OCI-LY3 (cell line): ENCODE measurements around the gene ARHGEF4.
"Not testable (repeated sequence)": the region's sequence is repeated elsewhere in the genome, so short reads cannot be mapped to it uniquely, and the experiment has no call there.

Source experiments
- H2AFZ ChIP-seq: fragments of 200-600, 300-600 bp; shearing (Covaris generic); 2 replicates; pipeline ENCODE4 v1.6.0; 2014; ENCODE audit warnings: antibody characterized with exemption, low read depth, low read length
- H3K27ac ChIP-seq: fragments of 200-600, 300-600 bp; sonication (generic); 2 replicates; pipeline ENCODE4 v1.5.1; 2014; ENCODE audit warnings: mild to moderate bottlenecking, low read length, moderate library complexity, mixed read lengths
- H3K27me3 ChIP-seq: fragments of 200-600, 300-600 bp; sonication (generic); 2 replicates; pipeline ENCODE4 v1.6.1; 2014; ENCODE audit warnings: low read depth, low read length, mixed read lengths
- H3K36me3 ChIP-seq: fragments of 200-600, 300-600 bp; sonication (generic); replicated peaks from 2 replicates; pipeline ENCODE3; 2014; ENCODE audit warnings: low read depth, low read length, mixed read lengths
- H3K4me1 ChIP-seq: fragments of 300-600, 200-600 bp; sonication (generic); 2 replicates; pipeline ENCODE4 v1.6.1; 2014; ENCODE audit warnings: low read length, mixed read lengths
- H3K4me2 ChIP-seq: fragments of 200-600, 300-600 bp; sonication (generic); 2 replicates; pipeline ENCODE4 v1.6.1; 2014; ENCODE audit warnings: low read length, mixed read lengths
- H3K4me3 ChIP-seq: fragments of 300-600, 200-600 bp; sonication (generic); 2 replicates; pipeline ENCODE4 v1.5.1; 2014; ENCODE audit warnings: antibody characterized with exemption, mild to moderate bottlenecking, low read length, moderate library complexity
- H3K79me2 ChIP-seq: fragments of 300-600, 200-600 bp; shearing (Covaris generic); 2 replicates; pipeline ENCODE4 v1.6.1; 2014; ENCODE audit warnings: mild to moderate bottlenecking, low read length, mixed read lengths
- H3K9ac ChIP-seq: fragments of 300-600, 200-600 bp; shearing (Covaris generic); 2 replicates; pipeline ENCODE4 v1.6.0; 2014; ENCODE audit warnings: mild to moderate bottlenecking, low read length, moderate library complexity
- H3K9me3 ChIP-seq: fragments of 200-600, 300-600 bp; shearing (Covaris generic); 2 replicates; pipeline ENCODE4 v1.6.1; 2014; ENCODE audit warnings: low read length, mixed read lengths; ENCODE audit not compliant: insufficient read depth
- H4K20me1 ChIP-seq: fragments of 200-600, 300-600 bp; sonication (generic); 2 replicates; pipeline ENCODE4 v1.6.1; 2016; ENCODE audit warnings: low read length, mixed read lengths; ENCODE audit not compliant: insufficient read depth
- CTCF ChIP-seq: fragments of 200-600, 300-600 bp; sonication (generic); IDR thresholded peaks from 2 replicates; pipeline ENCODE4 v1.5.1; 2014; ENCODE audit warnings: antibody characterized with exemption, low read length, low read depth
- EZH2phosphoT487 ChIP-seq: fragments of 200-600 bp; shearing (Covaris generic); IDR thresholded peaks from 2 replicates; pipeline ENCODE4 v1.6.1; 2018; ENCODE audit warnings: antibody characterized with exemption, mixed run types, low read depth

The ARHGEF4 gene

GRCh38 chr2:130985831-130986649 is 149.3 kb downstream of the ARHGEF4 start:
- no peaks in the 10 kb centered on the region for H3K27me3 ChIP-seq
- H3K27ac ChIP-seq = no peak overlapping the region
- no peak overlapping the region for H2AFZ ChIP-seq
- H3K9ac ChIP-seq = no peak overlapping the region
- H3K79me2 ChIP-seq = no peaks in the 10 kb centered on the region
- no peak overlapping the region for H3K4me2 ChIP-seq
- no peaks in the 10 kb centered on the region for H3K36me3 ChIP-seq
- no peak for TF ChIP-seq EZH2phosphoT487
- no peak for TF ChIP-seq CTCF
- H3K4me1 ChIP-seq = no peaks in the 10 kb centered on the region
- H4K20me1 ChIP-seq = no peaks in the 10 kb centered on the region
- no peak overlapping the region for H3K4me3 ChIP-seq
- no peaks in the 10 kb centered on the region for H3K9me3 ChIP-seq

- Histone ChIP-seq H3K36me3 (no peaks in the 10 kb centered on the region), H3K4me2 (no peak overlapping the region), H3K4me3 (no peak overlapping the region), H3K27me3 (no peaks in the 10 kb centered on the region), H3K4me1 (no peaks in the 10 kb centered on the region), H3K79me2 (no peaks in the 10 kb centered on the region), H2AFZ (no peak overlapping the region), H3K27ac (no peak overlapping the region), H3K9me3 (no peaks in the 10 kb centered on the region), H4K20me1 (no peaks in the 10 kb centered on the region), H3K9ac (no peak overlapping the region)
- TF ChIP-seq CTCF = no peak
- no peak for TF ChIP-seq EZH2phosphoT487
These were observed 150.3 kb downstream of the ARHGEF4 start for GRCh38 chr2:130986890-130987493.

- H3K79me2 ChIP-seq = no peaks in the 10 kb centered on the region
These were observed 151.1 kb downstream of the ARHGEF4 start for GRCh38 chr2:130987519-130988425.

GRCh38 chr2:130991446-130991845 is 154.7 kb downstream of the ARHGEF4 start:
- H3K79me2 ChIP-seq, H3K4me1 ChIP-seq, H3K27ac ChIP-seq, H3K27me3 ChIP-seq, H3K4me3 ChIP-seq, H2AFZ ChIP-seq, H4K20me1 ChIP-seq, H3K9me3 ChIP-seq, H3K36me3 ChIP-seq, H3K9ac ChIP-seq, H3K4me2 ChIP-seq: not testable (repeated sequence)

More at GRCh38 chr2:130987519-130988425, 151.1 kb downstream of the ARHGEF4 start:
- no peak overlapping the region for H3K9ac ChIP-seq
- H3K27ac ChIP-seq = no peak overlapping the region
- no peak for TF ChIP-seq EZH2phosphoT487
- TF ChIP-seq CTCF = no peak
- H3K4me3 ChIP-seq = no peak overlapping the region
- no peaks in the 10 kb centered on the region for H3K36me3 ChIP-seq
- no peak overlapping the region for H2AFZ ChIP-seq
- H3K4me2 ChIP-seq = no peak overlapping the region
- H4K20me1 ChIP-seq = no peaks in the 10 kb centered on the region
- H3K4me1 ChIP-seq = no peaks in the 10 kb centered on the region
- no peaks in the 10 kb centered on the region for H3K9me3 ChIP-seq
- no peaks in the 10 kb centered on the region for H3K27me3 ChIP-seq

GRCh38 chr2:130992003-130992402 is 155.3 kb downstream of the ARHGEF4 start:
- not testable (repeated sequence) for H2AFZ ChIP-seq, H3K79me2 ChIP-seq, H3K9me3 ChIP-seq, H3K4me2 ChIP-seq, H3K27ac ChIP-seq, H3K4me1 ChIP-seq, H3K4me3 ChIP-seq, H4K20me1 ChIP-seq, H3K9ac ChIP-seq, H3K27me3 ChIP-seq, H3K36me3 ChIP-seq
